Cardiac muscle cell (in vitro differentiated cells and primary cell): ENCODE results near the gene TNFRSF18. TPM values are rescaled to one million over a fixed set of nuclear protein-coding genes. Genes with fewer than 3 reads are reported as not detected.

Experiments used
- DNase-seq, 2 donors: peaks; one replicate each; pipeline versions ENCODE4 v3.0.0 to v3.0.0-alpha.2; 2010 to 2017; ENCODE audit warnings: low read depth in 1 of 2, low spot score in 1 of 2
- H3K27ac ChIP-seq: fragments of 200-600 bp; sonication (generic); 2 replicates; pipeline ENCODE4 v1.5.1; 2016
- H3K27me3 ChIP-seq: fragments of 200-600 bp; sonication (generic); 2 replicates; pipeline ENCODE4 v1.6.0; 2016; ENCODE audit warnings: control low read depth
- H3K36me3 ChIP-seq: fragments of 200-600 bp; sonication (generic); 2 replicates; pipeline ENCODE4 v1.5.1; 2016; ENCODE audit warnings: control low read depth
- H3K4me1 ChIP-seq: fragments of 200-600 bp; sonication (generic); 2 replicates; pipeline ENCODE4 v1.8.1; 2017; ENCODE audit warnings: low read depth, mild to moderate bottlenecking, mixed run types
- H3K4me3 ChIP-seq: fragments of 200-600 bp; sonication (generic); 2 replicates; pipeline ENCODE4 v1.5.1; 2016; ENCODE audit warnings: mild to moderate bottlenecking
- H3K9me3 ChIP-seq: fragments of 200-600 bp; sonication (generic); 2 replicates; pipeline ENCODE4 v1.5.1; 2017; ENCODE audit warnings: low read depth, mild to moderate bottlenecking, control low read depth
- polyA plus RNA-seq: library from polyadenylated mRNA; unstranded; fragments of >200 nt; fragmentation: Nextera tagmentation; extraction: Ambion mirVana; gene quantifications from 2 replicates; pipeline ENCODE4 v1.2.1, GENCODE V29; 2016
- total RNA-seq: library from RNA; depleted of rRNA; stranded (reverse); fragments of >200 nt; gene quantifications from 2 replicates; pipeline ENCODE4 v1.2.3, GENCODE V29; 2016
- TF ChIP-seq, protein P1 (sequence below): IDR thresholded peaks from 2 replicates; pipeline ENCODE4 v1.5.1; 2012; ENCODE audit warnings: low read depth, mild to moderate bottlenecking, low read length

Gene TNFRSF18
- total and polyA plus RNA-seq, 2 experiments from 2014 or later = 0.39 TPM; not detected in 1

- Histone ChIP-seq H3K36me3 (no peaks in the 10 kb centered on the region), H3K4me1 (no peaks in the 10 kb centered on the region), H3K9me3 (no peaks in the 10 kb centered on the region), H3K4me3 (no peak overlapping the region), H3K27me3 (peaks cover 30% of the 10 kb centered on the region), H3K27ac (no peak overlapping the region)
- TF ChIP-seq, protein P1, sequence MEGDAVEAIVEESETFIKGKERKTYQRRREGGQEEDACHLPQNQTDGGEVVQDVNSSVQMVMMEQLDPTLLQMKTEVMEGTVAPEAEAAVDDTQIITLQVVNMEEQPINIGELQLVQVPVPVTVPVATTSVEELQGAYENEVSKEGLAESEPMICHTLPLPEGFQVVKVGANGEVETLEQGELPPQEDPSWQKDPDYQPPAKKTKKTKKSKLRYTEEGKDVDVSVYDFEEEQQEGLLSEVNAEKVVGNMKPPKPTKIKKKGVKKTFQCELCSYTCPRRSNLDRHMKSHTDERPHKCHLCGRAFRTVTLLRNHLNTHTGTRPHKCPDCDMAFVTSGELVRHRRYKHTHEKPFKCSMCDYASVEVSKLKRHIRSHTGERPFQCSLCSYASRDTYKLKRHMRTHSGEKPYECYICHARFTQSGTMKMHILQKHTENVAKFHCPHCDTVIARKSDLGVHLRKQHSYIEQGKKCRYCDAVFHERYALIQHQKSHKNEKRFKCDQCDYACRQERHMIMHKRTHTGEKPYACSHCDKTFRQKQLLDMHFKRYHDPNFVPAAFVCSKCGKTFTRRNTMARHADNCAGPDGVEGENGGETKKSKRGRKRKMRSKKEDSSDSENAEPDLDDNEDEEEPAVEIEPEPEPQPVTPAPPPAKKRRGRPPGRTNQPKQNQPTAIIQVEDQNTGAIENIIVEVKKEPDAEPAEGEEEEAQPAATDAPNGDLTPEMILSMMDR = no peak
- DNase-seq = no peak
Measured at GRCh38 chr1:1169429-1170214, 36.8 kb downstream of the TNFRSF18 start.

DNA sequence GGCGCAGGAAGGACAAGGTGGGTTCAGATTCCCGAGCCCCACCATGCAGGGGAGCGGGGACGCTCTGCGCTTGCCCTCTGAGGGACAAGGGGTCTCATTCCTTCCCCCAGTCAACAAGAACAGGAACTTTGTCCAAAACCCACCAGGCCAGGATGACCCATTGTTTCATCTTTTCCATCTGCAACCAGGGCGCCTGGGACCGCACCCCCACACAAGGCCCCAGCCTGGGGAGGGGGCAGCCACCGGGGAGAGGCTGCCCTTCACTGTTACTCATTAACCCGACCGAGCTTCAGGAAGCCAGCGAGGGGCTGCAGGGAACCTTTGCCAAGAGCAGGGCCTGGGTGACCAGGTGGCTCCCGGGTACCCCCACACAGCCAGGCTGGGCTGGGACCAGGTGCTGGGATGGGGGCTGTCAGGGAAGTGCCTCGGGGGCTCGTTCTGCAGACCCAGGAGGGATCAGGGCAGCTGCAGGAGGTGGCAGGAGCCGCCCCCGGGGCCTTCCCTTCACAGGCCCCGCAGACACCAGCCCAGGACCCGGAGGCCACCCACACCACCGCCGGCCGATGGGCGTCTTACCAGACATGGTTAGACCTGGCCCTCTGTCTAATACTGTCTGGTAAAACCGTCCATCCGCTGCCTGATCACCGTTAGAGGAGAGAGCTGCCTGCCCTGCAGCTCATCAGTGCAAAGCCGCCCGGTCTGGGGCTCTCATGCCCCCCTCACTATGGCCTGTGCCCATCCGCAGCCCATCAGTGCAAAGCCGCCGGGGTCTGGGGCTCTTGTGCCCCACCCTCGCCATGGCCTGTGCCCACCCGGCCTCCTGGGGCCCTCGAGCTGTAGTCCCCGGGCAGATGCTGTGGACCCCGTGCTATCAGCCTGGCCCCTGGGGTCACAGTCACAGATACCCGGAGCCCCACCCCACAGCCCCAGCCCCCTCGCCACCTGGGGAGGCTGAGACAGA is 37.7 kb downstream of the TNFRSF18 start:
- Histone ChIP-seq H3K27me3 (peaks cover 25% of the 10 kb centered on the region), H3K27ac (no peak overlapping the region), H3K4me3 (no peak overlapping the region), H3K4me1 (no peaks in the 10 kb centered on the region), H3K36me3 (no peaks in the 10 kb centered on the region), H3K9me3 (no peaks in the 10 kb centered on the region)
- TF ChIP-seq, protein P1 = no peak
- DNase-seq = no peak

DNA sequence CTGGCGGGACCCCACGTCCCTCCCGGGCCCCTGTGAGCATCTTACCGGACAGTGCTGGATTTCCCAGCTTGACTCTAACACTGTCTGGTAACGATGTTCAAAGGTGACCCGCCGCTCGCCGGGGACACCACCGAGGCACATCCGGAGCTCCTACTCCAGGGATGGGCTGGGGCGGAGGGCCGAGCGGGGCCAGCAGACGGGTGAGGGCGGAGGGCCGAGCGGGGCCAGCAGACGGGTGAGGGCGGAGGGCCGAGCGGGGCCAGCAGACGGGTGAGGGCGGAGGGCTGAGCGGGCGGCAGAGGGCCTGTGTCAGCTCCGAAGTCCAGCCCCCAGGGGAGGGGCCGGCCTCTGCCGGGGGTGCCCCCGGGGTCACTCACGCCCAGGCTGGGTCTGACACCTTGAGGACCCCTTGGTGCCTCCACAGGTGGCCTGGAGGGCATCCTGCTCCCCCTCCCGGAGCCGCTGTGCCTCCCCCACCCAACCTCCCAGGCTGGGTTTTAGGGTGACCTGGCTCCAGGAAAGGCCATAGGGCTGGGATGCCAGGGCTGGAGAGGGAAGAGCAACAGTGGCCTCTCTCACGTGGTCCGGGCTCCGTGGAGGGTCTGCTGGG is 38.4 kb downstream of the TNFRSF18 start:
- H3K4me1 ChIP-seq = no peaks in the 10 kb centered on the region
- H3K36me3 ChIP-seq = no peaks in the 10 kb centered on the region
- H3K27me3 ChIP-seq = peaks cover 19% of the 10 kb centered on the region
- no peak overlapping the region for H3K27ac ChIP-seq
- DNase-seq = no peak
- no peak overlapping the region for H3K4me3 ChIP-seq
- H3K9me3 ChIP-seq = no peaks in the 10 kb centered on the region
- TF ChIP-seq, protein P1 = no peak

- no peak overlapping the region for H3K27ac ChIP-seq
- H3K4me3 ChIP-seq = no peak overlapping the region
- no peaks in the 10 kb centered on the region for H3K9me3 ChIP-seq
- no peak for DNase-seq
- TF ChIP-seq, protein P1 = no peak
- H3K4me1 ChIP-seq = no peaks in the 10 kb centered on the region
- H3K36me3 ChIP-seq = no peaks in the 10 kb centered on the region
- peaks cover 17% of the 10 kb centered on the region for H3K27me3 ChIP-seq
Measured at GRCh38 chr1:1167398-1167821, 39.0 kb downstream of the TNFRSF18 start.

- Histone ChIP-seq H3K4me1 (no peaks in the 10 kb centered on the region), H3K9me3 (no peaks in the 10 kb centered on the region), H3K4me3 (no peak overlapping the region), H3K27ac (no peak overlapping the region), H3K36me3 (no peaks in the 10 kb centered on the region), H3K27me3 (peaks cover 13% of the 10 kb centered on the region)
- no peak for DNase-seq
- TF ChIP-seq, protein P1 = no peak
Measured at GRCh38 chr1:1166642-1167397, 39.6 kb downstream of the TNFRSF18 start.
